GM19397 (cell line): Measurements from ENCODE around the gene DOHH.

ENCODE experiments used
- ATAC-seq: cut with Tn5 transposase; IDR thresholded peaks from one replicate; pipeline ENCODE4 v1.9.1; 2021; ENCODE audit warnings: mild to moderate bottlenecking, moderate library complexity; ENCODE audit not compliant: unreplicated experiment

Gene DOHH

GRCh38 chr19:3479834-3480215, 20.6 kb downstream of the DOHH start:
- no peak for ATAC-seq

GRCh38 chr19:3479177-3479833, 21.2 kb downstream of the DOHH start:
- ATAC-seq = no peak

GRCh38 chr19:3478409-3479176, 21.9 kb downstream of the DOHH start:
- ATAC-seq = no peak

- no peak for ATAC-seq
Observed at GRCh38 chr19:3477951-3478350, 22.5 kb downstream of the DOHH start.

GRCh38 chr19:3477506-3477905, 23.0 kb downstream of the DOHH start:
- no peak for ATAC-seq

GRCh38 chr19:3476830-3477229, 23.6 kb downstream of the DOHH start:
- no peak for ATAC-seq

GRCh38 chr19:3475449-3475848, 25.0 kb downstream of the DOHH start:
- ATAC-seq = no peak

- ATAC-seq = no peak
Observed at GRCh38 chr19:3474614-3475013, 25.9 kb downstream of the DOHH start.

- no peak for ATAC-seq
Observed at GRCh38 chr19:3474010-3474409, 26.5 kb downstream of the DOHH start.

GRCh38 chr19:3471954-3472655, 28.4 kb downstream of the DOHH start:
- ATAC-seq = no peak

- ATAC-seq = no peak
Observed at GRCh38 chr19:3470500-3471128, 29.9 kb downstream of the DOHH start.

DNA sequence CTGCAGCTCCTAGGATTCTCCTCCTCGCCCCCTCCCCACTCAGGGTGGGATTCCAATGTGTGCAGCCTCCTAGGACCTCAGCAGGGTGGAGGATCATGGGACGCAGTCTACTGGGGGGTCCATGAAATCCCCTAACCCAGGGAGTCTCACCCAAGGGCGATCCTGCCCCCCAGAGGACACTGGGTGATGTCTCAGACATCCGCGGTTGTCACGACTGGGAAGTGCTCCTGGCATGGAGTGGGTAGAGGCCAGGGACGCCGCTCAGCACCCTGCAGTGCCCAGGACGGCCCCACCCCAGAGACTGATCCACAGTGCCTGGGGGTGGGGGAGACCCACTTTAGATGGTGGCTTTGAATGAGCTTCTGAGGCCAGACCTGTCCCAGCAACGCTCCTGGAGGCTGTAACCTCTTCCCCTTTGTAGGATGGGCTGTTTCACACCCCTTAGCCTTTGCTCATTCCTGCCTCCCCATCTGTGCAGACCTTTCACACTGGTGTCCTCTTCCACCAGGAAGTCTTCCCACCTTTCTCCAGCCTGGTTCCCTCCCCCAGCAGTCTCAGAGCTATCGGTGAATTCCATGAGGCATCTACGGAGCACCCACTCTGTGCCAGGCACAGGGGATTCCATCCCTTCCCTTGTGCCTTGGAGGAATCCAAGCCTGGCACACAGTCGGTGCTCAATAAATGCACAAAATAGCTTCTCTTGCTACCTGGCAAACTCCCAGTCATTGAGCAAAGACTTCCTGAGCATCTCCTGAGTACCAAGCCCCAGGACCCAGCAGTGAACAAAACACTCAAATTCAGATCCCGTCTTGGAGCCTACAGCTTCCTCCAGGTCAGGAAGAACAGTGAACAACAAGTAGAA, 30.6 kb downstream of the DOHH start:
- no peak for ATAC-seq

- ATAC-seq = no peak
Observed at GRCh38 chr19:3468211-3468610, 32.3 kb downstream of the DOHH start.

GRCh38 chr19:3467437-3468198, 32.9 kb downstream of the DOHH start:
- ATAC-seq = no peak

DNA sequence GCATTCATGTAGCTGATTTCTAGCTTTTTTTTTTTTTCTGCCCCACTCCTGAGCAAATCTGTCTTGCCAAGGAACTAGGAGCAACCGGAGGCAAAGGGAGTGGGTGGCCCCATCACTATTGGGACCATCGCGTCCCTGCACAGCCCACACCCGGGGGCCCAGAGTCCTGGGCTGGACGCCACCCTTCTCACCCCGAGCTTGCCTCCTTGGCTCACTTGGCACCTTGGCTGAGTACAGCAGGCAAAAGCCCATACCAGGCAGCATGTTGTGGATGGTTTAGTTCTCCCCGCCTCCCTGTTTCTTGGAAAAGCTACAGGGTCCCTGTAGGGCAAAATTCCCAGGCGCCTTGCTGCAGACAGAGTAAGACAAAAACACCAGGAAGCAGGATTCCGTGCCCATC, 33.8 kb downstream of the DOHH start:
- ATAC-seq = no peak

- no peak for ATAC-seq
Observed at GRCh38 chr19:3465552-3465951, 34.9 kb downstream of the DOHH start.

DNA sequence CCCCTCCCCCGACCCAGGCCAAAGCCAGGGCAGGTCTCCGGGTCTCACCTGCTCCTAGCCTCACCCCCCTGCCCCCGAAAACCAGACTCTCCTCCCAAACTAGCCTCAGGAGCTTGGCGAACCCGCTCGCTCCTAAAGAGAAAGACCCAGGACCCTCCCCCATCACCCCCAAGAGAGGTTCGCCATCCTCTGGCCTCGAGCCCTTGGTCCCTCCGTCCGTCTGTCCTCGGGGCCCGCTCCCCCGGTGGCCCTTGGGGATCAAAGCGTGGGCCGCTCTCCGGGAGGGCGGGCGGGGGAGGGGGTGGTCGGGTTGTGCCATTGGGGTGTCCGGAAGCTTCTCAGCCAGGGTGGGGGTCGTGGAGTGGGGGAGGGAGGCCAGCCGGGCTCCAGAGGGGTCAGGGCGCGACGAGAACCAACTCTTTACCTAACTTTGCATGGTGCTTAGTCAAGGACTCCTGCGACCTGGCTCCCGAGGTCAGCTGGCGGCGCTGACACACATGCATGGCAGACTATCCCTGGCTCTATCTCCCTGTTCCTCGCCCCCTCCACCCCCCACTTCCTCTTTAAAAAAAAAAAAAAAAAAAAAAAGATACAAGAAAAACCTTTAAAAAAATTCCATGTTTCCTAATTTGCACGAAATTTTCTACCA, 35.8 kb downstream of the DOHH start:
- no peak for ATAC-seq

DNA sequence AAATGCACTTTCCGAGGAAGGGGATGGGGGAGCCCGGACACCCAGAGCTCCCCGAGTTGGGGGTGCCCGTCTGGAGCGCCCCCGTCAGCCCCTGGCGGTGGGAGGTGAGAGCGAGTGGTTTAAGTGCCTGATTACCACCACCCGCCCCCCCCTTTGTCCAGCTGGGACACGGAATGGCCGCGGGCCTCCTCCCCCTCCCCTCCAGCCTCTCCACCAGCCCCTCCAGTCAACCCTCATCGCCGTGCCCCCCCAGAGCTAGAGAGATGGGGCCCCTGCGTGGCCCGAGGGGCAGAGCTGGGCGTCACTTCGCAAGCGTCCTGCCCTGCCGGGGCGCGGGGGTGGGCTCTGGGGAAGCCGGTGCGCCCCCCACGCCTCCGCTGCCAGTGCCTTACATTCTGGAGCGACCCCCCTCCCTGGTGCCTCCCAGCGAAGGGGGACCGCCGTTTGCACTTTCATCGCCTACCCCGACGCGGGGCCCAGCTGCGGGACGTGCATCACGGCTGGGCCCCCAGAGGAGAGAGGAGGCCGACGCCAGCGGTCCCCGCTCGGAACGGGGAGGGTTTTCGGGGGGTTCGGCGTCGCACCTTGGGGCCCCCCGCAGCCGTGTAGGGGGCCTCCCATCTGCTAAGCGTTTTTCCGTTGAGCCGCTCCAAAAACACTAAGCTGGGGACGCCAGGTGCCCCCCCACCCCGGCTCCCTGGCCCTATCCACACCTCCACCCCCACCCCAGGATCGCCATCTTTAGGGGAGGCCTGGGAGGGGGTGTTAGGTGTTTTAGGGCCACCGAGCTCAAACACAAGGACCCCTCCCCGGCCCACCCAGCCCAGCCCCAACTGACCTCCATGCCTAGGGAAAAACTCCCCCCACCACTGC, 36.5 kb downstream of the DOHH start:
- no peak for ATAC-seq
